Endothelial cell of umbilical vein (primary cell): Measurements from ENCODE around the gene IL25. TPM values are rescaled to one million over a fixed set of nuclear protein-coding genes. Genes with fewer than 3 reads are reported as not detected.

Experiments
- BruUV-seq: library from RNA; stranded (reverse); fragments of 400-500 nt; replicated peaks from 2 replicates; lab custom pipeline; 2021; lab: Mats Ljungman, UMichigan
- CTCF ChIA-PET: fragments of 300-600, 350-600 bp; sonication (Branson Sonifier 250); formaldehyde crosslinking; loops from one replicate; lab custom pipeline; 2021; ENCODE audit warnings: antibody characterized with exemption, inconsistent platforms; lab: Charles Lee
- POLR2A ChIA-PET: fragments of 300-600, 350-600 bp; sonication (Branson Sonifier 250); formaldehyde crosslinking; loops from one replicate; lab custom pipeline; 2021; ENCODE audit warnings: antibody characterized with exemption, inconsistent platforms; lab: Charles Lee
- DNase-seq: peaks from one replicate; pipeline ENCODE4 v3.0.0-alpha.2; 2011; ENCODE audit warnings: low read depth, low spot score
- FAIRE-seq: peaks from 2 replicates; lab custom pipeline; 2011; peaks lifted over from hg19 to GRCh38; lab: Jason Lieb, UNC
- H2AFZ ChIP-seq: 2 replicates; pipeline ENCODE4 v1.6.0; 2012; ENCODE audit warnings: low read depth, low read length, control low read depth, inconsistent platforms
- H3K27ac ChIP-seq: 2 replicates; pipeline ENCODE4 v1.5.1; 2011; ENCODE audit warnings: low read depth, mild to moderate bottlenecking, control low read depth, low read length, moderate library complexity; ENCODE audit not compliant: insufficient read depth
- H3K27me3 ChIP-seq, 2 experiments: 2 replicates each; pipeline versions ENCODE4 v1.6.0 to v1.6.1; 2011; ENCODE audit warnings: low read length in 2 of 2, mixed read lengths in 1 of 2; ENCODE audit not compliant: control insufficient read depth in 2 of 2, insufficient read depth in 2 of 2
- H3K36me3 ChIP-seq, 2 experiments: 2 replicates in 1 of 2; 3 replicates in 1 of 2; pipeline ENCODE4 v1.5.1; 2011; ENCODE audit warnings: low read length in 2 of 2, mild to moderate bottlenecking in 1 of 2, moderate library complexity in 1 of 2; ENCODE audit not compliant: control insufficient read depth in 2 of 2, insufficient read depth in 2 of 2; ENCODE audit errors: extremely low read depth in 1 of 2
- H3K4me1 ChIP-seq: 3 replicates; pipeline ENCODE4 v1.5.1; 2011; ENCODE audit warnings: mild to moderate bottlenecking, low read length; ENCODE audit not compliant: control insufficient read depth, insufficient read depth; ENCODE audit errors: extremely low read depth
- H3K4me2 ChIP-seq: 2 replicates; pipeline ENCODE4 v1.6.1; 2011; ENCODE audit warnings: low read length, control low read depth, mixed read lengths; ENCODE audit not compliant: insufficient read depth
- H3K4me3 ChIP-seq, 3 experiments: fragments of 200-600 bp in 1 of 3; sonication (generic), shearing (Covaris generic) in 1 of 3; replicated peaks in 1 of 3; 2 replicates each; pipeline ENCODE4 v1.5.1; 2011 to 2016; ENCODE audit warnings: control low read depth in 3 of 3, low read length in 3 of 3, mild to moderate bottlenecking in 2 of 3, inconsistent platforms in 1 of 3, low read depth in 1 of 3, moderate library complexity in 1 of 3; ENCODE audit not compliant: insufficient read depth in 1 of 3
- H3K79me2 ChIP-seq: 2 replicates; pipeline ENCODE4 v1.6.0; 2012; ENCODE audit warnings: low read length, inconsistent platforms; ENCODE audit not compliant: control insufficient read depth, insufficient read depth
- H3K9ac ChIP-seq: replicated peaks from 2 replicates; pipeline ENCODE3; 2011; ENCODE audit warnings: low read length, control low read depth; ENCODE audit not compliant: insufficient read depth; ENCODE audit errors: extremely low read depth
- H3K9me1 ChIP-seq: replicated peaks from 3 replicates; pipeline ENCODE4 v1.6.0; 2011; ENCODE audit warnings: mild to moderate bottlenecking, low read length; ENCODE audit not compliant: control insufficient read depth, insufficient read depth; ENCODE audit errors: extremely low read depth
- H3K9me3 ChIP-seq: replicated peaks from 2 replicates; pipeline ENCODE4 v1.5.1; 2012; ENCODE audit warnings: low read length, inconsistent platforms; ENCODE audit not compliant: control insufficient read depth, insufficient read depth
- H4K20me1 ChIP-seq: replicated peaks from 2 replicates; pipeline ENCODE3; 2011; ENCODE audit warnings: mild to moderate bottlenecking, low read length; ENCODE audit not compliant: control insufficient read depth, insufficient read depth; ENCODE audit errors: extremely low read depth
- EZH2 ChIP-seq: IDR thresholded peaks from 2 replicates; pipeline ENCODE4 v1.6.1; 2012; ENCODE audit warnings: borderline replicate concordance, low read depth, mild to moderate bottlenecking, moderate library complexity, low read length, inconsistent platforms; ENCODE audit not compliant: severe bottlenecking
- MAX ChIP-seq: IDR thresholded peaks from 2 replicates; pipeline ENCODE4 v1.6.1; 2011; ENCODE audit not compliant: insufficient read depth, insufficient read length
- dilution Hi-C: fragments of 300-500 bp; cut with MboI; formaldehyde crosslinking; loops from one replicate; pipeline ENCODE4 v1.15.0; 2019; ENCODE audit warnings: low sequenced_read_pairs; ENCODE audit not compliant: extremely low pct_ligation_motif_present
- intact Hi-C: fragments of 100-400 bp; cut with micrococcal nuclease; formaldehyde crosslinking; loops from one replicate; pipeline ENCODE4 v1.10.0; 2022
- polyA plus RNA-seq, 4 experiments: library from polyadenylated mRNA; depleted of rRNA in 3 of 4; stranded (reverse) in 3 of 4; unstranded in 1 of 4; fragments of >200 nt; gene quantifications; 2 replicates each; pipeline versions ENCODE4 v1.2.1 to v1.2.3, GENCODE V29; 2011 to 2012; ENCODE audit warnings: missing spikeins in 1 of 4
- total RNA-seq: library from RNA; stranded (reverse); gene quantifications from 2 replicates; pipeline ENCODE4 v1.2.3, GENCODE V29; 2021

The IL25 gene
- total and polyA plus RNA-seq, 2 donors (not counting 3 experiments of a cell fraction or from before 2014, with no cell fraction given): not detected

GRCh38 chr14:23364164-23365035, 8.2 kb upstream of the IL25 start:
- Histone ChIP-seq H3K9me1 (no peaks in the 10 kb centered on the region), H3K36me3 (no peaks in the 10 kb centered on the region), H3K9ac (no peak overlapping the region), H3K9me3 (no peaks in the 10 kb centered on the region), H3K79me2 (no peaks in the 10 kb centered on the region), H3K27ac (no peak overlapping the region), H3K4me3 (no peak overlapping the region), H2AFZ (no peak overlapping the region), H4K20me1 (no peaks in the 10 kb centered on the region), H3K4me2 (no peak overlapping the region), H3K27me3 (peaks cover 42 to 47% of the 10 kb centered on the region in 2 experiments), H3K4me1 (no peaks in the 10 kb centered on the region)
- ChIA-PET POLR2A (no interaction called here), CTCF (no interaction called here)
- no peak for DNase-seq
- dilution Hi-C loops: no loop called here
- no TSS peak for BruUV-seq
- TF ChIP-seq MAX: no peak
- TF ChIP-seq EZH2: peak; percentile 37
- intact Hi-C loops: no loop called here
- no peak for FAIRE-seq

GRCh38 chr14:23365036-23365731, 7.4 kb upstream of the IL25 start, which contains the start of gene EFS:
Gene EFS, minus strand, starts transcription at chr14:23365172. Its CDS starts 147 bp downstream, at chr14:23365025.
- H3K9me3 ChIP-seq: no peaks in the 10 kb centered on the region
- no peak for FAIRE-seq
- intact Hi-C loops: no loop called here
- DNase-seq: no peak
- BruUV-seq: no TSS peak
- H3K9ac ChIP-seq: no peak within 1 kb of the TSS
- POLR2A ChIA-PET: no interaction called here
- H3K36me3 ChIP-seq: no peaks in the 10 kb centered on the region
- dilution Hi-C loops: no loop called here
- no peak within 1 kb of the TSS for H3K27ac ChIP-seq
- TF ChIP-seq MAX (no peak), EZH2 (peak; percentile 90)
- H3K4me1 ChIP-seq: no peaks in the 10 kb centered on the region
- peaks cover 42 to 47% of the 10 kb centered on the region in 2 experiments for H3K27me3 ChIP-seq
- H3K9me1 ChIP-seq: no peaks in the 10 kb centered on the region
- no peak within 1 kb of the TSS for H2AFZ ChIP-seq
- H3K79me2 ChIP-seq: no peaks in the 10 kb centered on the region
- no peaks in the 10 kb centered on the region for H4K20me1 ChIP-seq
- CTCF ChIA-PET: no interaction called here
- no peak within 1 kb of the TSS for H3K4me3 ChIP-seq
- no peak within 1 kb of the TSS for H3K4me2 ChIP-seq
